T-cell (primary cell): ENCODE measurements around the gene GPATCH4. TPM values are rescaled to one million over a fixed set of nuclear protein-coding genes. Genes with fewer than 3 reads are reported as not detected.

Experiments used
- ATAC-seq, 4 experiments: fragments of 200-7000 bp in 3 of 4; fragments of 150-1000 bp in 1 of 4; cut with Tn5 transposase; replicated peaks in 1 of 4; 1 replicate in 3 of 4; 2 replicates in 1 of 4; pipeline ENCODE4 v1.10.0; 2021; ENCODE audit warnings: moderate library complexity in 3 of 4, mild to moderate bottlenecking in 2 of 4, moderate number of reproducible peaks in 1 of 4
- CTCF ChIA-PET, 2 donors: fragments of 300-600 bp; sonication (Branson Sonifier 250); formaldehyde crosslinking; loops; one replicate each; lab custom pipeline; 2022; ENCODE audit warnings: antibody characterized with exemption in 2 of 2; lab: Charles Lee
- POLR2A ChIA-PET, 2 donors: fragments of 300-600 bp; sonication (Branson Sonifier 250); formaldehyde crosslinking; loops; one replicate each; lab custom pipeline; 2022; ENCODE audit warnings: antibody characterized with exemption in 2 of 2; lab: Charles Lee
- DNase-seq, 35 experiments: peaks; one replicate each; pipeline versions ENCODE4 v3.0.0 to v3.0.0-alpha.2; 2013 to 2023
- H3K27ac ChIP-seq: one replicate; pipeline ENCODE4 v1.5.1; 2013; ENCODE audit warnings: low read length
- H3K27me3 ChIP-seq, 2 experiments: replicated peaks in 1 of 2; 1 replicate in 1 of 2; 2 replicates in 1 of 2; pipeline versions ENCODE4 v1.6.1 to v1.7.0; 2013; ENCODE audit warnings: low read length in 1 of 2, mixed read lengths in 1 of 2; ENCODE audit not compliant: control insufficient read depth in 2 of 2, insufficient read depth in 2 of 2; ENCODE audit errors: extremely low read depth in 1 of 2
- H3K36me3 ChIP-seq, 2 donors: 1 replicate in 1 of 2; 2 replicates in 1 of 2; pipeline versions ENCODE4 v1.6.1 to v1.7.0; 2013; ENCODE audit warnings: low read length in 1 of 2; ENCODE audit not compliant: control insufficient read depth in 2 of 2, insufficient read depth in 1 of 2; ENCODE audit errors: extremely low read depth in 1 of 2
- H3K4me1 ChIP-seq, 2 experiments: 1 replicate in 1 of 2; 2 replicates in 1 of 2; pipeline versions ENCODE4 v1.6.1 to v1.7.0; 2013; ENCODE audit warnings: low read length in 2 of 2, mixed read lengths in 1 of 2; ENCODE audit not compliant: insufficient read depth in 2 of 2, control insufficient read depth in 1 of 2; ENCODE audit errors: extremely low read depth in 1 of 2
- H3K4me3 ChIP-seq, 2 donors: 1 replicate in 1 of 2; 2 replicates in 1 of 2; pipeline versions ENCODE4 v1.5.1 to v1.7.0; 2013; ENCODE audit warnings: mild to moderate bottlenecking in 2 of 2, low read length in 1 of 2, moderate library complexity in 1 of 2; ENCODE audit not compliant: control insufficient read depth in 1 of 2; ENCODE audit errors: extremely low read depth in 1 of 2
- H3K9me3 ChIP-seq: 2 replicates; pipeline ENCODE4 v1.7.0; 2013
- H3K27ac Mint-ChIP-seq, 2 donors: one replicate each; pipeline ENCODE4 v1.8.0; 2020 to 2021; ENCODE audit warnings: mild to moderate bottlenecking in 2 of 2, mixed read lengths in 2 of 2
- H3K27me3 Mint-ChIP-seq, 2 donors: one replicate each; pipeline ENCODE4 v1.8.0; 2021 to 2022; ENCODE audit warnings: mixed read lengths in 2 of 2
- H3K36me3 Mint-ChIP-seq: one replicate; pipeline ENCODE4 v1.8.0; 2021; ENCODE audit warnings: mixed read lengths
- H3K4me1 Mint-ChIP-seq, 3 donors: one replicate each; pipeline ENCODE4 v1.8.0; 2020 to 2022; ENCODE audit warnings: mixed read lengths in 3 of 3, mild to moderate bottlenecking in 1 of 3
- H3K4me3 Mint-ChIP-seq, 3 donors: one replicate each; pipeline ENCODE4 v1.8.0; 2020 to 2022; ENCODE audit warnings: mild to moderate bottlenecking in 3 of 3, mixed read lengths in 3 of 3, moderate library complexity in 3 of 3
- H3K9me3 Mint-ChIP-seq, 3 donors: one replicate each; pipeline ENCODE4 v1.8.0; 2020 to 2022; ENCODE audit warnings: mixed read lengths in 3 of 3
- WGBS: methylation state at CpG from one replicate; pipeline ENCODE4 v1.1.5; 2013; ENCODE audit warnings: missing lambda C conversion rate; ENCODE audit not compliant: insufficient coverage; 5-methylcytosine and 5-hydroxymethylcytosine counted together
- total RNA-seq, 35 experiments: library from RNA in 6 of 35; stranded (reverse) in 6 of 35; fragments of 120-200 nt in 1 of 35; gene quantifications; one replicate each; pipeline versions ENCODE4 v1.2.1 to v1.2.4 and lab custom pipeline; 2013 to 2026

Gene GPATCH4
- total RNA-seq, 5 donors from 2014 or later (not counting 1 experiment from before 2014, with no cell fraction given): 34.3 to 41.6 (median 40.6) TPM

GRCh38 chr1:156624814-156625435 lies 23.6 kb upstream of the GPATCH4 start:
- no peaks in the 10 kb centered on the region for H3K36me3 Mint-ChIP-seq
- ChIA-PET POLR2A (no interaction called here), CTCF (interaction anchor here (0.6 to 1.4 kb wide), 10 partner anchors 14 to 124 kb away, joined by 3 to 10 read pairs (median 4); partner anchors contain the start of genes GPATCH4 (in 1 of the 2) and MEF2D (in 1 of the 2))
- peak in 2 of 35 experiments; percentile 17 to 25 for DNase-seq
- peak overlapping the region; percentile 19 to 69 for H3K4me3 ChIP-seq
- H3K4me1 Mint-ChIP-seq: peaks cover 13 to 17% (median 14%) of the 10 kb centered on the region in 3 donors
- H3K27me3 Mint-ChIP-seq: peaks cover 52 to 63% of the 10 kb centered on the region in 2 donors
- no peaks in the 10 kb centered on the region for H3K9me3 ChIP-seq
- H3K27ac ChIP-seq: no peak overlapping the region
- WGBS: 7% methylated on average over 50 of the region's 55 CpGs
- H3K27me3 ChIP-seq: peaks cover 17 to 59% of the 10 kb centered on the region in 2 experiments
- peaks cover 0 to 24% of the 10 kb centered on the region in 2 experiments for H3K4me1 ChIP-seq
- no peak overlapping the region for H3K27ac Mint-ChIP-seq
- peak overlapping the region; percentile 49 to 69 (median 58) for H3K4me3 Mint-ChIP-seq
- ATAC-seq: peak in 3 of 4 experiments; percentile 10 to 28 (median 23)
- no peaks in the 10 kb centered on the region for H3K9me3 Mint-ChIP-seq
- no peaks in the 10 kb centered on the region for H3K36me3 ChIP-seq

GRCh38 chr1:156623946-156624813 lies 22.9 kb upstream of the GPATCH4 start:
- 3% methylated on average over 86 of the region's 87 CpGs for WGBS
- H3K9me3 ChIP-seq: no peaks in the 10 kb centered on the region
- peak; percentile 51 to 58 (median 53) for ATAC-seq
- H3K27ac Mint-ChIP-seq: no peak overlapping the region
- H3K4me1 ChIP-seq: peaks cover 0 to 24% of the 10 kb centered on the region in 2 experiments
- CTCF ChIA-PET: interaction anchor here (0.8 to 1.4 kb wide), 9 partner anchors 12 to 123 kb away, joined by 3 to 10 read pairs (median 4); partner anchors contain the start of genes GPATCH4 (in 1 of the 2) and MEF2D (in 1 of the 2)
- H3K4me1 Mint-ChIP-seq: peaks cover 13 to 18% (median 14%) of the 10 kb centered on the region in 3 donors
- no peak overlapping the region for H3K27ac ChIP-seq
- peak in 12 of 35 experiments; percentile 10 to 52 (median 32) for DNase-seq
- peak overlapping the region; percentile 35 to 69 for H3K4me3 ChIP-seq
- H3K27me3 Mint-ChIP-seq: peaks cover 58 to 65% of the 10 kb centered on the region in 2 donors
- peak overlapping the region; percentile 41 to 69 (median 58) for H3K4me3 Mint-ChIP-seq
- peaks cover 19 to 66% of the 10 kb centered on the region in 2 experiments for H3K27me3 ChIP-seq
- H3K36me3 ChIP-seq: no peaks in the 10 kb centered on the region
- H3K9me3 Mint-ChIP-seq: no peaks in the 10 kb centered on the region
- no peaks in the 10 kb centered on the region for H3K36me3 Mint-ChIP-seq
- POLR2A ChIA-PET: no interaction called here

GRCh38 chr1:156622581-156623297 lies 21.5 kb upstream of the GPATCH4 start:
- Mint-ChIP-seq H3K4me3 (peak overlapping the region in 2 of 3 donors; percentile 48 to 56), H3K27ac (no peak overlapping the region), H3K27me3 (peaks cover 58 to 65% of the 10 kb centered on the region in 2 donors), H3K9me3 (no peaks in the 10 kb centered on the region), H3K4me1 (peaks cover 13 to 18% (median 14%) of the 10 kb centered on the region in 3 donors), H3K36me3 (no peaks in the 10 kb centered on the region)
- peaks cover 0 to 24% of the 10 kb centered on the region in 2 experiments for H3K4me1 ChIP-seq
- ChIA-PET CTCF (interaction anchor here in 1 of 2 donors (0.6 to 1.0 kb wide), 2 partner anchors 67 to 152 kb away, joined by 3 read pairs; no protein-coding TSS in a partner anchor), POLR2A (no interaction called here)
- DNase-seq: no peak
- H3K9me3 ChIP-seq: no peaks in the 10 kb centered on the region
- no peak overlapping the region for H3K27ac ChIP-seq
- H3K27me3 ChIP-seq: peaks cover 19 to 72% of the 10 kb centered on the region in 2 experiments
- ATAC-seq: no peak
- H3K36me3 ChIP-seq: no peaks in the 10 kb centered on the region
- no peak overlapping the region for H3K4me3 ChIP-seq
- WGBS: 100% methylated on average over 3 of the region's 6 CpGs

GRCh38 chr1:156619582-156619955 lies 18.3 kb upstream of the GPATCH4 start:
- no peaks in the 10 kb centered on the region for H3K36me3 ChIP-seq
- Mint-ChIP-seq H3K4me1 (peaks cover 3 to 9% (median 6%) of the 10 kb centered on the region in 3 donors), H3K9me3 (no peaks in the 10 kb centered on the region), H3K27me3 (peaks cover 58 to 61% of the 10 kb centered on the region in 2 donors), H3K36me3 (no peaks in the 10 kb centered on the region), H3K27ac (no peak overlapping the region), H3K4me3 (no peak overlapping the region)
- H3K4me1 ChIP-seq: peaks cover 0 to 9% of the 10 kb centered on the region in 2 experiments
- H3K27me3 ChIP-seq: peaks cover 20 to 68% of the 10 kb centered on the region in 2 experiments
- WGBS: 43% methylated on average over 3 of the region's 6 CpGs
- no peak overlapping the region for H3K27ac ChIP-seq
- ATAC-seq: no peak
- ChIA-PET POLR2A (no interaction called here), CTCF (interaction anchor here in 1 of 2 donors (0.9 to 1.2 kb wide), 2 partner anchors 94 to 177 kb away, joined by 3 read pairs; no protein-coding TSS in a partner anchor)
- H3K4me3 ChIP-seq: no peak overlapping the region
- H3K9me3 ChIP-seq: no peaks in the 10 kb centered on the region
- no peak for DNase-seq

- no peak within 1 kb of the TSS for H3K27ac ChIP-seq
- Mint-ChIP-seq H3K4me1 (peaks cover 0 to 7% (median 6%) of the 10 kb centered on the region in 3 donors), H3K4me3 (no peak within 1 kb of the TSS), H3K36me3 (no peaks in the 10 kb centered on the region), H3K27me3 (peaks cover 58 to 64% of the 10 kb centered on the region in 2 donors), H3K9me3 (no peaks in the 10 kb centered on the region), H3K27ac (no peak within 1 kb of the TSS)
- H3K36me3 ChIP-seq: no peaks in the 10 kb centered on the region
- ChIA-PET POLR2A (no interaction called here), CTCF (interaction anchor here (0.6 to 1.2 kb wide), 4 partner anchors 22 to 178 kb away, joined by 3 to 5 read pairs (median 4); no protein-coding TSS in a partner anchor)
- H3K9me3 ChIP-seq: no peaks in the 10 kb centered on the region
- WGBS: 6% methylated on average over 4 of the region's 7 CpGs
- ATAC-seq (no peak), DNase-seq (peak in 5 of 35 experiments; percentile 17 to 45 (median 27))
- H3K4me1 ChIP-seq: peaks cover 0 to 4% of the 10 kb centered on the region in 2 experiments
- peaks cover 20 to 63% of the 10 kb centered on the region in 2 experiments for H3K27me3 ChIP-seq
- no peak within 1 kb of the TSS for H3K4me3 ChIP-seq
These were observed 17.7 kb upstream of the GPATCH4 start, which contains the start of gene HAPLN2 for GRCh38 chr1:156618853-156619581. HAPLN2 (plus strand) TSS chr1:156619415; CDS start chr1:156623491, 4,076 bp downstream.
